Vagina (tissue), 2 donors: ENCODE measurements around the gene SYNDIG1L.

Experiments used
- POLR2A ChIP-seq, 2 donors: fragments of 450-650 bp; IDR thresholded peaks; one replicate each; pipeline ENCODE4 v1.6.1; 2017; ENCODE audit warnings: antibody characterized with exemption in 2 of 2, mild to moderate bottlenecking in 2 of 2, moderate library complexity in 2 of 2
- TF ChIP-seq, protein P1 (sequence below), 3 experiments: fragments of 450-650 bp in 2 of 3; fragments of 200-600 bp in 1 of 3; sonication (generic) in 1 of 3; IDR thresholded peaks; one replicate each; pipeline ENCODE4 v1.5.1; 2017 to 2019; ENCODE audit warnings: antibody characterized with exemption in 3 of 3, mild to moderate bottlenecking in 2 of 3, moderate library complexity in 2 of 3

DNA sequence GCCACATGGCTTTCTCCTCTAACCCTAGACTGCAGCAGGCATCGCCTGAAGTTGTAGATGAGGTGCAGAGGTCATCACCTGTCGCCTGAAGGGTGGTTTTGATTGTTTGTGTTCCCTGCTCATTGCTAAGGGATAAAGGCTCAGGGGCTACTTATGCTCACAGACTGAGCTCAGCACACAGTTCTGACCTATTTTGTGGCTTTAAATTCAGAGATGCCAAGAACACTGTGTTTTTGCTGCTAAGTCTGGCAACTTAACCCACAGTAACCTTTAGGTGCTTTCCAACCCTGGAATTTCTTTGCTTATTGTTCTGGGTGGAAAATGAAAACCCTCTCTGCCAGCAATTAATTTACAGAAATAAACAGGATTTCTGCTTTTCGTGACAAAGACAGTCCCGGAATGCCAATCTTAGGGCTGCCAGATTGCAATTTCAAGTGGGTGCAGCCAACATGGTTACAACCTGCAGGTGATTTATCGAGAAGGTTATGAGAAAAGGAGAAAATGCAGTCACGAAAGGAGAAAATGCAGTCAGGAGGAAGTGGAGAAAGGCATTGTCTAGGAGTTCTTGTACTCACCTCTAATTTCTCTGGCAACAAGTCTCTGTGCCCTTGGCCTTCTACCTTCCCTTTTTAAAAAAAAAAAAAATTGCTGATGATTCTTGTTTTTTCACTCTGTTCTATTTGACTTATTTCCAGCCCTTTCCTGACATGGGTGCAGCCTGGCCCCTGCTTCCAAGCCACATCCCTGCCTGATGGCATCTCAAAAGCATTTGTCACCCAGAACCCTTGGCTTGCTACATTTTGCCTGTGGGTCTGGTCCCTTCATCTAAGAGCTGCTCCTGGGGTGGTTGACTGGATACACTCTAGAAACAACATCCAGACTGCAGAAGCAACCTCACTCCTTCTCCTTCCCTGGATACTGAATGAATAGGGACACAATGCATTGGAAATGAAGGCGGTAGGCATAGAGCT lies 43.8 kb upstream of the SYNDIG1L start:
- TF ChIP-seq, protein P1, sequence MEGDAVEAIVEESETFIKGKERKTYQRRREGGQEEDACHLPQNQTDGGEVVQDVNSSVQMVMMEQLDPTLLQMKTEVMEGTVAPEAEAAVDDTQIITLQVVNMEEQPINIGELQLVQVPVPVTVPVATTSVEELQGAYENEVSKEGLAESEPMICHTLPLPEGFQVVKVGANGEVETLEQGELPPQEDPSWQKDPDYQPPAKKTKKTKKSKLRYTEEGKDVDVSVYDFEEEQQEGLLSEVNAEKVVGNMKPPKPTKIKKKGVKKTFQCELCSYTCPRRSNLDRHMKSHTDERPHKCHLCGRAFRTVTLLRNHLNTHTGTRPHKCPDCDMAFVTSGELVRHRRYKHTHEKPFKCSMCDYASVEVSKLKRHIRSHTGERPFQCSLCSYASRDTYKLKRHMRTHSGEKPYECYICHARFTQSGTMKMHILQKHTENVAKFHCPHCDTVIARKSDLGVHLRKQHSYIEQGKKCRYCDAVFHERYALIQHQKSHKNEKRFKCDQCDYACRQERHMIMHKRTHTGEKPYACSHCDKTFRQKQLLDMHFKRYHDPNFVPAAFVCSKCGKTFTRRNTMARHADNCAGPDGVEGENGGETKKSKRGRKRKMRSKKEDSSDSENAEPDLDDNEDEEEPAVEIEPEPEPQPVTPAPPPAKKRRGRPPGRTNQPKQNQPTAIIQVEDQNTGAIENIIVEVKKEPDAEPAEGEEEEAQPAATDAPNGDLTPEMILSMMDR (IDR thresholded peaks at IDR 0.05), result no peak
- no peak for TF ChIP-seq POLR2A (IDR thresholded peaks at IDR 0.05)
